ENCODE results near the gene CCNJ. TPM values are rescaled to one million over a fixed set of nuclear protein-coding genes. Genes with fewer than 3 reads are reported as not detected.
"Not testable (repeated sequence)": the region's sequence is repeated elsewhere in the genome, so short reads cannot be mapped to it uniquely, and the experiment has no call there.

The CCNJ gene
- total RNA-seq, 1 donor from 2014 or later: 17.1 TPM

DNA sequence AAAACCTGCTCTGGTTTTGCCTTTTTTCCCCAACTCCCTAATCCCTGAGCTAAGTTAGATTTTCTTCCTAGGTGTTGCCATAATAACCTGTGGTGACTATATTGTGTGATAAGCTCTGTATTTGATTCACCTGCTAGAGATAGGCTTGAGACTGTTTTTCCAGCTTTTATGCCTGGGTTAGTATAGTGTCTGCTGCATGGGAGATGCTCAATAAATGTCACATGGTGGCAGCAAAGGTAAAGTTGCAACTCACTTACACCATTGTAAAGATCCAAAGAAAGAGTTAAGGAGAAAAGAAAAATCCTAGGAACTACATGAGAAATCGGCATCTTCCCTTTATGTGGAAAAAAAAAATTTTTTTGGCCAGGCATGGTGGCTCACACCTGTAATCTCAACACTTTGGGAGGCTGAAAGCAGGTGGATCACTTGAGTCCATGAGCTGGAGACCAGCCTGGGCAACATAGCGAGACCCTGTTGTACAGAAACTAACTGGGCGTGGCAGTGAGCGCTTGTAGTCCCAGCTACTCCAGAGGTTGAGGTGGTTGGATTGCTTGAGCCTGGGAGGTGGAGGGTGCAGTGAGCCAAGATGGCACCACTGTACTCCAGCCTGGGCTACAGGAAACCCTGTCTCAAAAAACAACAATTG lies 3.7 kb downstream of the CCNJ start:
- Histone ChIP-seq H3K4me3 (ENCODE audit: low read depth, low read length) (no peak overlapping the region), H3K27me3 (ENCODE audit: control insufficient read depth, insufficient read depth, low read length) (no peaks in the 10 kb centered on the region), H3K36me3 (ENCODE audit: control insufficient read depth, insufficient read depth, low read length) (no peaks in the 10 kb centered on the region)
- TF ChIP-seq, protein P1, sequence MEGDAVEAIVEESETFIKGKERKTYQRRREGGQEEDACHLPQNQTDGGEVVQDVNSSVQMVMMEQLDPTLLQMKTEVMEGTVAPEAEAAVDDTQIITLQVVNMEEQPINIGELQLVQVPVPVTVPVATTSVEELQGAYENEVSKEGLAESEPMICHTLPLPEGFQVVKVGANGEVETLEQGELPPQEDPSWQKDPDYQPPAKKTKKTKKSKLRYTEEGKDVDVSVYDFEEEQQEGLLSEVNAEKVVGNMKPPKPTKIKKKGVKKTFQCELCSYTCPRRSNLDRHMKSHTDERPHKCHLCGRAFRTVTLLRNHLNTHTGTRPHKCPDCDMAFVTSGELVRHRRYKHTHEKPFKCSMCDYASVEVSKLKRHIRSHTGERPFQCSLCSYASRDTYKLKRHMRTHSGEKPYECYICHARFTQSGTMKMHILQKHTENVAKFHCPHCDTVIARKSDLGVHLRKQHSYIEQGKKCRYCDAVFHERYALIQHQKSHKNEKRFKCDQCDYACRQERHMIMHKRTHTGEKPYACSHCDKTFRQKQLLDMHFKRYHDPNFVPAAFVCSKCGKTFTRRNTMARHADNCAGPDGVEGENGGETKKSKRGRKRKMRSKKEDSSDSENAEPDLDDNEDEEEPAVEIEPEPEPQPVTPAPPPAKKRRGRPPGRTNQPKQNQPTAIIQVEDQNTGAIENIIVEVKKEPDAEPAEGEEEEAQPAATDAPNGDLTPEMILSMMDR (IDR thresholded peaks at IDR 0.05; ENCODE audit: insufficient read depth, low read length, poor library complexity, severe bottlenecking): no peak
- no peak for DNase-seq (ENCODE audit: low read depth)

DNA sequence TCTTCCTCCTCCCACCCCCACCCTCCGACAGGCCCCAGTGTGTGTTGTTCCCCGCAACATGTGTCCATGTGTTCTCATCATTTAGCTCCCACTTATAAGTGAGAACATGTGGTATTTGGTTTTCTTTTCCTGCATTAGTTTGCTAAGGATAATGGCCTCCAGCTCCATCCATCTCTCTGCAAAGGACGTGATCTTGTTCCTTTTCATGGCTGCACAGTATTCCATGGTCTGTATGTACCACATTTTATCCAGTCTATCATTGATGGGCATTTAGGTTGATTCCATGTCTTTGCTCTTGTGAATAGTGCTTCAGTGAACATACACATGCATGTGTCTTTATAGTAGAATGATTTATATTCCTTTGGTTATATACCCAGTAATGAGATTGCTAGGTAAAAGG lies 4.5 kb downstream of the CCNJ start:
- H3K27me3 ChIP-seq (ENCODE audit: control insufficient read depth, insufficient read depth, low read length); H3K36me3 ChIP-seq (ENCODE audit: control insufficient read depth, insufficient read depth, low read length); DNase-seq (ENCODE audit: low read depth); H3K4me3 ChIP-seq (ENCODE audit: low read depth, low read length): not testable (repeated sequence)

DNA sequence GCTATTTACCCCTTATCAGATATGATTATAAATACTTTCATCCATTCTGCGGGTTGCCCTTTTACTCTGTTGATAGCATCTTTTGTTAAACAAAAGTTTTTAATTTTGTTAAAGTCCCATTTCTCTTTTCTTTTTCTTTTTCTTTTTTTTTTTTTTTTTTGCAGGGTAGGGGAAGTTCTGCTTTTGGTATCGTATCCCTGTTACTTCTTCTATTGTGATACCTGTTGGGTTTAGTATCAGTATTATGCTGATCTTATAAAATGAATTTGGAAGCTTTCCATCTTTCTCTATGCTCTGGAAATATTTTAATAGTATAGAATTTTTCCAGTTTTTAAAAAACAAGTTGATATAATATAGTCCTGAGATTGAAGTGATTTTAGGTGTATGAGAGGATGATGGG lies 6.0 kb downstream of the CCNJ start:
- Histone ChIP-seq H3K27me3 (ENCODE audit: control insufficient read depth, insufficient read depth, low read length) (no peaks in the 10 kb centered on the region), H3K4me3 (ENCODE audit: low read depth, low read length) (no peak overlapping the region), H3K36me3 (ENCODE audit: control insufficient read depth, insufficient read depth, low read length) (no peaks in the 10 kb centered on the region)
- DNase-seq (ENCODE audit: low read depth): no peak
- TF ChIP-seq, protein P1 (IDR thresholded peaks at IDR 0.05; ENCODE audit: insufficient read depth, low read length, poor library complexity, severe bottlenecking): no peak

DNA sequence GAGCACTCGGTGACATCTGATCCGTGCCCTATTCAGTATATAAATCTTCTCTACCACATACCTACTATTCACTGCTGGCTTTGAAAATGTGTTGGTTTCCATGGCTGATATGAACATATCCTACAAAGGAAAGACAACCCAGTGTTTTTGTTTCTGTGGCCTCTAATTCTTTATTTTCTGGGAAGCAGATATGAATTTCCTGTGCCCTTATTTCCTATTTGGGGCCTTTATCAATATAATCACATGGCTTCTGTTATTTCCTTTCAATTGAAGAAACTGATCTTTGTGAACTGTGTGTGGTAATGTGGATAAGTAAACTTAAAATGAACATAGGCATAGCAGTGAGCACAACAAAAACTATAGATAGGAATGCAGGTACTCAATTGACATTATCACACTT lies 10.6 kb downstream of the CCNJ start:
- Histone ChIP-seq H3K27me3 (ENCODE audit: control insufficient read depth, insufficient read depth, low read length) (no peaks in the 10 kb centered on the region), H3K36me3 (ENCODE audit: control insufficient read depth, insufficient read depth, low read length) (no peaks in the 10 kb centered on the region), H3K4me3 (ENCODE audit: low read depth, low read length) (no peak overlapping the region)
- TF ChIP-seq, protein P1 (IDR thresholded peaks at IDR 0.05; ENCODE audit: insufficient read depth, low read length, poor library complexity, severe bottlenecking): no peak
- no peak for DNase-seq (ENCODE audit: low read depth)

DNA sequence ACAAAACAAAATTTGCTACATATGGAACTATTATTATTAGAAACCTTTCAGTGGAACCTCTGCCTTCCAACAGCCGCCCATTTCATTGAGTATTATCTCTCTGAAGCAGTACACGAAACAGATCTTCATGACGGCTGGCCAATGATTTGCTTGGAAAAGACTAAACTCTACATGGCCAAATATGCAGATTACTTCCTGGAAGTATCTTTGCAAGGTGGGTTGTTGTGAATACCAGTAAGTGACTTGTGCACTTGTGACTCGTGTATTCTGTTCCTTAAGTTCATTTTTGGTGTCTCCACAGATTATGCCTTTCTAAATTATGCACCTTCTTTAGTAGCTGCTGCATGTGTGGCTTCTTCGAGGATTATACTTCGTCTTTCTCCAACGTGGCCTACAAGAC lies 13.4 kb downstream of the CCNJ start:
- Histone ChIP-seq H3K4me3 (ENCODE audit: low read depth, low read length) (no peak overlapping the region), H3K36me3 (ENCODE audit: control insufficient read depth, insufficient read depth, low read length) (no peaks in the 10 kb centered on the region), H3K27me3 (ENCODE audit: control insufficient read depth, insufficient read depth, low read length) (no peaks in the 10 kb centered on the region)
- TF ChIP-seq, protein P1 (IDR thresholded peaks at IDR 0.05; ENCODE audit: insufficient read depth, low read length, poor library complexity, severe bottlenecking): no peak
- DNase-seq (ENCODE audit: low read depth): no peak

DNA sequence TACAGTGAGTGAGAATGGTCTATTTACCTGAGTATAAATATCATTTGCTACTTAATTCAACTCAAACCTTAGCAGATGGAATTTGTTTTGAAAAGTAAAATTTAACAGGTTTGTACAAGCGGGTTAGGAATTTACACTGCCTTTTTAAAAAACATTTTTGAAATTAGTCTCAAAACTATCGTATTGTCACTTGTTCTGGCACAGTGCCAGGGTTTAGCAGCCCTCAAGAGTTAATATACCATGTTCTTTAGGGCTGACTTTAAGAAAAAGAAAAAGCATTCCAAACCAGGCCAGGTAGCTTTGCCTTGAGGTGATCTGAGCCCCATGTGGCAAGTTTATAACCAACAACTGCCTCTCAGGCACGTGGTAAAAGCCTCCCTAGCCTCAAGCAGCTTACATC lies 17.8 kb downstream of the CCNJ start:
- Histone ChIP-seq H3K36me3 (ENCODE audit: control insufficient read depth, insufficient read depth, low read length) (no peaks in the 10 kb centered on the region), H3K4me3 (ENCODE audit: low read depth, low read length) (no peak overlapping the region)

More for the DNA sequence above, 17.8 kb downstream of the CCNJ start:
- no peaks in the 10 kb centered on the region for H3K27me3 ChIP-seq (ENCODE audit: control insufficient read depth, insufficient read depth, low read length)
- no peak for DNase-seq (ENCODE audit: low read depth)
- TF ChIP-seq, protein P1 (IDR thresholded peaks at IDR 0.05; ENCODE audit: insufficient read depth, low read length, poor library complexity, severe bottlenecking): no peak
